PFSK-1 (cell line): Measurements from ENCODE around the gene THUMPD3.

Experiments
- FOXP2 ChIP-seq: optimal IDR thresholded peaks from 2 replicates; pipeline ENCODE3; 2011; ENCODE audit warnings: borderline replicate concordance, control low read depth, inconsistent platforms; ENCODE audit not compliant: insufficient read depth; ENCODE audit errors: extremely low read length, extremely low read depth
- POLR2AphosphoS5 ChIP-seq: IDR thresholded peaks from 2 replicates; pipeline ENCODE4 v1.6.1; 2012; ENCODE audit warnings: low read depth, mild to moderate bottlenecking, control low read depth, low read length, moderate library complexity
- SIN3A ChIP-seq: IDR thresholded peaks from 2 replicates; pipeline ENCODE4 v1.6.1; 2012; ENCODE audit warnings: mild to moderate bottlenecking, low read length, moderate library complexity, borderline replicate concordance; ENCODE audit not compliant: insufficient read depth
- TAF1 ChIP-seq: IDR thresholded peaks from 2 replicates; pipeline ENCODE4 v1.6.1; 2012; ENCODE audit warnings: low read length, control low read depth, borderline replicate concordance; ENCODE audit not compliant: insufficient read depth
- TF ChIP-seq, protein P1 (sequence below), 2 experiments: IDR thresholded peaks; 2 replicates each; pipeline versions ENCODE4 v1.6.1 to v1.8.0; 2011 to 2012; ENCODE audit warnings: low read depth in 2 of 2, low read length in 2 of 2, control low read depth in 1 of 2, inconsistent platforms in 1 of 2, mild to moderate bottlenecking in 1 of 2, moderate library complexity in 1 of 2; ENCODE audit not compliant: insufficient read depth in 1 of 2

The THUMPD3 gene

GRCh38 chr3:9397332-9397905 is 34.6 kb downstream of the THUMPD3 start, which contains the start of gene SETD5:
Gene SETD5, plus strand, starts transcription at chr3:9397615. Its CDS starts 31,324 bp downstream, at chr3:9428939.
- TF ChIP-seq, protein P1, sequence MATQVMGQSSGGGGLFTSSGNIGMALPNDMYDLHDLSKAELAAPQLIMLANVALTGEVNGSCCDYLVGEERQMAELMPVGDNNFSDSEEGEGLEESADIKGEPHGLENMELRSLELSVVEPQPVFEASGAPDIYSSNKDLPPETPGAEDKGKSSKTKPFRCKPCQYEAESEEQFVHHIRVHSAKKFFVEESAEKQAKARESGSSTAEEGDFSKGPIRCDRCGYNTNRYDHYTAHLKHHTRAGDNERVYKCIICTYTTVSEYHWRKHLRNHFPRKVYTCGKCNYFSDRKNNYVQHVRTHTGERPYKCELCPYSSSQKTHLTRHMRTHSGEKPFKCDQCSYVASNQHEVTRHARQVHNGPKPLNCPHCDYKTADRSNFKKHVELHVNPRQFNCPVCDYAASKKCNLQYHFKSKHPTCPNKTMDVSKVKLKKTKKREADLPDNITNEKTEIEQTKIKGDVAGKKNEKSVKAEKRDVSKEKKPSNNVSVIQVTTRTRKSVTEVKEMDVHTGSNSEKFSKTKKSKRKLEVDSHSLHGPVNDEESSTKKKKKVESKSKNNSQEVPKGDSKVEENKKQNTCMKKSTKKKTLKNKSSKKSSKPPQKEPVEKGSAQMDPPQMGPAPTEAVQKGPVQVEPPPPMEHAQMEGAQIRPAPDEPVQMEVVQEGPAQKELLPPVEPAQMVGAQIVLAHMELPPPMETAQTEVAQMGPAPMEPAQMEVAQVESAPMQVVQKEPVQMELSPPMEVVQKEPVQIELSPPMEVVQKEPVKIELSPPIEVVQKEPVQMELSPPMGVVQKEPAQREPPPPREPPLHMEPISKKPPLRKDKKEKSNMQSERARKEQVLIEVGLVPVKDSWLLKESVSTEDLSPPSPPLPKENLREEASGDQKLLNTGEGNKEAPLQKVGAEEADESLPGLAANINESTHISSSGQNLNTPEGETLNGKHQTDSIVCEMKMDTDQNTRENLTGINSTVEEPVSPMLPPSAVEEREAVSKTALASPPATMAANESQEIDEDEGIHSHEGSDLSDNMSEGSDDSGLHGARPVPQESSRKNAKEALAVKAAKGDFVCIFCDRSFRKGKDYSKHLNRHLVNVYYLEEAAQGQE (IDR thresholded peaks at IDR 0.05; ENCODE audit: insufficient read depth in 1 of 2, low read depth in 2 of 2, low read length in 2 of 2) = no peak
- TF ChIP-seq FOXP2 (peak; percentile 53), TAF1 (peak; percentile 91), POLR2AphosphoS5 (peak; percentile 86), SIN3A (no peak)

DNA sequence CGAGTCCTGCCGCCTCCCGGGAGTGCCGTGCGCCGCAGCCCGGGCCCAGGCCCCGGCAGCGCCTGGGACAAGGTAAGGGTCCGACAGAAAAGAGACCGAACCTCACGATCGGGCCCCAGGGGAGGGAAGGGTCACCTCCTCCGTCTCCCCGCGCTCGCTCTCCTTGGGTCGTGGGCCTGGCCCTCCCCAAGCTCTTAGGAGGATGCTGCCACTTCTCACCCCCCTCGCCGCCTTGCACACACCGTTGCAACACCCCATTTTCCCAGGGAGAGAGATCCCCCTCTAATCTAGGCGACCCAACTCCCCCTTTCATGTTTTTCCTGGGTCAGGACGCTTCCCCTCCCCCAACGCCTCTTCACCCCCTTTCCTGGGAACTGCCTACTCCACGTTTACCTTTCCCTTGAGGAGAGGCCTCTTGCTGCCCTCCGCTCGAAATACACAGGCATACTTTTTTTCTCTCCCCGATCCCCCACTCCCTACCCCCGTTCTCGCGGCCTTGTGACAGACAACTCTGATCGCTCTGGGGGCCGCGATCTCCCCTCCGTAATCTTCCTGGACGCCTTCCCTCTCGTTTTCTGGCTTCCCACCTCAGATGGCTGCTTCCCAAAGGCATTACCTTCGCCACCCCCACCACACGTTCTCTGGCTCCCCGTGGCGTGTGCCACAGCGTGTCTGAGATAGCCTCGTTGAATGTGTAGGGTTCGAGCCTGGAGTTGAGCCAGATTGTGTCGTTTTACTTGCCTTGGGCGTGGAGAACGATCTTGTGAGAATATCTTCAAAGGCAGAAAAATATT is 35.2 kb downstream of the THUMPD3 start:
- TF ChIP-seq, protein P1 (IDR thresholded peaks at IDR 0.05; ENCODE audit: insufficient read depth in 1 of 2, low read depth in 2 of 2, low read length in 2 of 2) = no peak
- TF ChIP-seq FOXP2 = no peak
- no peak for TF ChIP-seq SIN3A
- no peak for TF ChIP-seq TAF1
- no peak for TF ChIP-seq POLR2AphosphoS5

DNA sequence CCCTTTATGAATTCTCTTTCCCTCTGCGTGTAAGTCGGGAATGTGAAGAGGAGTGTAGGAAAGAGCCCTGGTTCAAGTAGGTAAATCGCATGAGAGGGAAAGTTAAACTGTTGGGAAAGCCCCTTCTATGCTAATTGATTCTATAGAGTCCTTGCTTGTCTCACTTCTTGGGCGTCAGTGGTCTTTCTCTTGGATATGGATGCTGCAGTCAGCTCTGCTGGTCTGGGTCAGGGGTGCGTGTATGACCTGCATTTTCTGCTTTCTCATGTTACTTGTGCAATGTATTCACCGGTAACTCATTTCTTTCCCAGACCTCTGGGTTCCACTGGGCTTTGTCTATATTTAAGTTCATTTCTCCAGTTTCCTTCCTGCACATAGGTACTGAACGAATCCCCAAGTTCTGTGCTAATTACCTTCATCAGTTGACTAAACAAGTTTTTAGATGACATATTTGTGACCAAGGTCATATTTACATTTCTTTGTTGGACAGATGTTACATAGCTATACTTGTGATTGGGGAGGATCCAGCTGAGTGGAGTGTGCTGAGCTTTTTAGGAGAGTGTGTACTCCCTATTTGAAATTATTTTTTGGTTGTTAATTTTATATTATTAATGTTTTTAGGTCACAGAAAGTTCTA is 36.0 kb downstream of the THUMPD3 start:
- no peak for TF ChIP-seq TAF1
- TF ChIP-seq POLR2AphosphoS5 = no peak
- no peak for TF ChIP-seq SIN3A
- TF ChIP-seq, protein P1 (IDR thresholded peaks at IDR 0.05; ENCODE audit: insufficient read depth in 1 of 2, low read depth in 2 of 2, low read length in 2 of 2) = no peak
- TF ChIP-seq FOXP2 = no peak

DNA sequence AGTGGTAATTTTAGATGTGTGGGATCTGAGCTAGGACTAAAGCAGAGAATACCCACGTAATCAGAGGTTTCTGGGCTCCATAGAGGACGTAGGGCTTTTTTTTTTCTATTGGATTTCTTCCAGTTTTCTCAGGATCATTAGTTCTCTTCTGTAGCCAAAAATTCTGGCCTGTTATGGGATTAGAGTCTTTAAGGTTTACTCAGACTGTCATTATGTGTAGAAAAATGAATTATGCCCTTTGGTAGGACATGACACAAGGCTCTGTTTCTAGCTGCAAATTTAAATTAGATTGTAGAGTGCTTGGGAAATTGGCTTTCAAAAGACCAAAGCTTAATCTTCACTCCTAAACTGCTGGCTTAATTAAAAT is 36.5 kb downstream of the THUMPD3 start:
- TF ChIP-seq FOXP2 (no peak), SIN3A (no peak)

DNA sequence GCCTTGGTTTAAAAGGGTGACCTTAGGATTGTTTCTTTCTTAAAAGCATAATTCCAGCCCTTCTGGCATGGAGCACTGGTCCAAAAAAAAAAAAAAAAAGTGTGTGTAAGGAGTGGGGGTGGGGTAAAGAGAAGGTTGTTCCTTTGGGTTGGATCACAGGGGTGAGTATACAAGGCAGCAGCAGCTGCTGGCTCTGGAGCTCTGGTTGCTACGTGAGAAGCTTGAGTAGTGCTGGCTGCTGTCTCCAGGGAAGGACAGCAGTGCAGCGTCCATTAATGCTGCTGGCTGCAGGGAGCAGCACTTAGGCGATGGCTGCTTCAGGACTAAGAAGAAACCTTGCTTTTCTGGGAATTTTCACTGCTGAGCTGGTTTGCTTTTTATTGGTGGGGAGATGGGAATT is 36.9 kb downstream of the THUMPD3 start:
- peak; percentile 54 for TF ChIP-seq POLR2AphosphoS5
- peak; percentile 33 for TF ChIP-seq FOXP2
- peak; percentile 84; the same call in 1 of the 2 replicates for TF ChIP-seq SIN3A
- TF ChIP-seq TAF1 = peak; percentile 64; the same call in 1 of the 2 replicates
- TF ChIP-seq, protein P1 (IDR thresholded peaks at IDR 0.05; ENCODE audit: insufficient read depth in 1 of 2, low read depth in 2 of 2, low read length in 2 of 2) = 0 out of 4 replicates have a peak, but pooled peaks of 1 of the 2 experiments have one; percentile 19
